ENCODE data around the gene FASN. TPM values are rescaled to one million over a fixed set of nuclear protein-coding genes. Genes with fewer than 3 reads are reported as not detected.

The FASN gene
- polyA plus RNA-seq, 1 donor from 2014 or later = 26.4 TPM

DNA sequence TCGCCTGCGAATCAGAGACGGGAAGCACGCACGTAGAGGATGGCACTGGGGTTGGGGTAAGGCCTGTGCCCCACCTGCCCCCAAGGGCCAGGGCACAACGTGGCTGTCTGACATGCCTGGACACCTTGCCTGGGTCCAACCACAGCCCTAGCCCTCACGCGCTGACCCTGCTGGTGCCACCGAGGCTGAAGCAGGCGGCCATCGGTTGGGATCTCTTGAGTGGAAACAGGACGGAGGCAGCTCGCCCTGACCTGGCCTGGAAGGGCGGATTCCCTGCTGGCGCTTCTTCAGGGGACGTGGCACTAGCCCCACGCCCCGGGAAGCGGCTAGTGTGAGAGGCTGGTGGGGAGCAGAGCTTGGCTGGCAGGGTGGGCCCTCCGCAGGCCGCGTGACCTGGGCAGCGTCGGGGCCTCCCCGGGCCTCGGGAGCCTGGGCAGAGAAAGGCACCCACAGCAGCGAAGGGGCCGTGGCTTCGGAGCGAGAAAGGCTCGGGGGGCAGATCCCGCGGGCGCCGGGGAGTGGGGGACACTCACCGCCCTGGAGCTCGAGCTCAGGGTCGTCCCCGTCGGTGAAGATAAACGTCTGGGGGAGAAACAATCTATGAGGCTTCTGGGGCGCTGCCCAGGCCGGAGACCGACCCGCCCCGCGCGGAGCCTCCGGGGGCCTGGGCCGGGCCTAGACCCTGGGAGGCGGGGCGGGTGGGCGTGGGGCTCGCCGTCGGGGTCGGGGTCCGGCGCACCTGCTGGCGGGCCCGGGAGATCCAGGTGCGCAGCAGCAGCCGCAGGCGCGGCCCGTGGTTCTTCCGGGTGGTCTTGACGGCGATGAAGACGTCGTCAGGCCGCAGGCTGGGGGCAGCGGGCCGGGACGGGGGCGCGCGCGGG, 47.0 kb downstream of the FASN start:
- Histone ChIP-seq H3K79me2 (replicated peaks; ENCODE audit: insufficient read depth, low read length) (peaks cover 10% of the 10 kb centered on the region), H4K20me1 (ENCODE audit: insufficient read depth) (no peaks in the 10 kb centered on the region), H3K9ac (ENCODE audit: low read length) (peak overlapping the region; percentile 75), H3K27ac (ENCODE audit: low read length) (no peak overlapping the region), H3K36me3 (ENCODE audit: insufficient read depth, low read length) (no peaks in the 10 kb centered on the region), H3K4me3 (ENCODE audit: low read length) (peak overlapping the region; percentile 84), H3K9me3 (ENCODE audit: low read length) (no peaks in the 10 kb centered on the region), H3K9me2 (ENCODE audit: insufficient read depth, low read length) (no peaks in the 10 kb centered on the region), H3F3A (ENCODE audit: insufficient read depth, low read length, poor library complexity, severe bottlenecking) (no peaks in the 10 kb centered on the region), H3K27me3 (ENCODE audit: insufficient read depth, low read depth, low read length) (no peaks in the 10 kb centered on the region), H3K4me2 (ENCODE audit: low read length) (peak overlapping the region; percentile 48), H2AFZ (ENCODE audit: low read depth, low read length) (no peak overlapping the region)
- TF ChIP-seq, protein P1, sequence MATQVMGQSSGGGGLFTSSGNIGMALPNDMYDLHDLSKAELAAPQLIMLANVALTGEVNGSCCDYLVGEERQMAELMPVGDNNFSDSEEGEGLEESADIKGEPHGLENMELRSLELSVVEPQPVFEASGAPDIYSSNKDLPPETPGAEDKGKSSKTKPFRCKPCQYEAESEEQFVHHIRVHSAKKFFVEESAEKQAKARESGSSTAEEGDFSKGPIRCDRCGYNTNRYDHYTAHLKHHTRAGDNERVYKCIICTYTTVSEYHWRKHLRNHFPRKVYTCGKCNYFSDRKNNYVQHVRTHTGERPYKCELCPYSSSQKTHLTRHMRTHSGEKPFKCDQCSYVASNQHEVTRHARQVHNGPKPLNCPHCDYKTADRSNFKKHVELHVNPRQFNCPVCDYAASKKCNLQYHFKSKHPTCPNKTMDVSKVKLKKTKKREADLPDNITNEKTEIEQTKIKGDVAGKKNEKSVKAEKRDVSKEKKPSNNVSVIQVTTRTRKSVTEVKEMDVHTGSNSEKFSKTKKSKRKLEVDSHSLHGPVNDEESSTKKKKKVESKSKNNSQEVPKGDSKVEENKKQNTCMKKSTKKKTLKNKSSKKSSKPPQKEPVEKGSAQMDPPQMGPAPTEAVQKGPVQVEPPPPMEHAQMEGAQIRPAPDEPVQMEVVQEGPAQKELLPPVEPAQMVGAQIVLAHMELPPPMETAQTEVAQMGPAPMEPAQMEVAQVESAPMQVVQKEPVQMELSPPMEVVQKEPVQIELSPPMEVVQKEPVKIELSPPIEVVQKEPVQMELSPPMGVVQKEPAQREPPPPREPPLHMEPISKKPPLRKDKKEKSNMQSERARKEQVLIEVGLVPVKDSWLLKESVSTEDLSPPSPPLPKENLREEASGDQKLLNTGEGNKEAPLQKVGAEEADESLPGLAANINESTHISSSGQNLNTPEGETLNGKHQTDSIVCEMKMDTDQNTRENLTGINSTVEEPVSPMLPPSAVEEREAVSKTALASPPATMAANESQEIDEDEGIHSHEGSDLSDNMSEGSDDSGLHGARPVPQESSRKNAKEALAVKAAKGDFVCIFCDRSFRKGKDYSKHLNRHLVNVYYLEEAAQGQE (IDR thresholded peaks at IDR 0.05; ENCODE audit: borderline replicate concordance) = no peak
- no peak for TF ChIP-seq RAD21 (conservative IDR thresholded peaks at IDR 0.05)
- no peak for TF ChIP-seq SMC3 (conservative IDR thresholded peaks at IDR 0.05; ENCODE audit: poor library complexity)
- no peak for TF ChIP-seq POLR2AphosphoS5 (IDR thresholded peaks at IDR 0.05)
- TF ChIP-seq MXI1 (conservative IDR thresholded peaks at IDR 0.05; ENCODE audit: poor library complexity, severe bottlenecking) = no peak
- TF ChIP-seq EZH2 (IDR thresholded peaks at IDR 0.05; ENCODE audit: borderline replicate concordance, insufficient read depth, low read length, poor library complexity, severe bottlenecking) = no peak
- TF ChIP-seq EP300 (conservative IDR thresholded peaks at IDR 0.05; ENCODE audit: poor library complexity, severe bottlenecking) = no peak
- no peak for TF ChIP-seq TAF1 (IDR thresholded peaks at IDR 0.05; ENCODE audit: low read depth)
- TF ChIP-seq, protein P2, sequence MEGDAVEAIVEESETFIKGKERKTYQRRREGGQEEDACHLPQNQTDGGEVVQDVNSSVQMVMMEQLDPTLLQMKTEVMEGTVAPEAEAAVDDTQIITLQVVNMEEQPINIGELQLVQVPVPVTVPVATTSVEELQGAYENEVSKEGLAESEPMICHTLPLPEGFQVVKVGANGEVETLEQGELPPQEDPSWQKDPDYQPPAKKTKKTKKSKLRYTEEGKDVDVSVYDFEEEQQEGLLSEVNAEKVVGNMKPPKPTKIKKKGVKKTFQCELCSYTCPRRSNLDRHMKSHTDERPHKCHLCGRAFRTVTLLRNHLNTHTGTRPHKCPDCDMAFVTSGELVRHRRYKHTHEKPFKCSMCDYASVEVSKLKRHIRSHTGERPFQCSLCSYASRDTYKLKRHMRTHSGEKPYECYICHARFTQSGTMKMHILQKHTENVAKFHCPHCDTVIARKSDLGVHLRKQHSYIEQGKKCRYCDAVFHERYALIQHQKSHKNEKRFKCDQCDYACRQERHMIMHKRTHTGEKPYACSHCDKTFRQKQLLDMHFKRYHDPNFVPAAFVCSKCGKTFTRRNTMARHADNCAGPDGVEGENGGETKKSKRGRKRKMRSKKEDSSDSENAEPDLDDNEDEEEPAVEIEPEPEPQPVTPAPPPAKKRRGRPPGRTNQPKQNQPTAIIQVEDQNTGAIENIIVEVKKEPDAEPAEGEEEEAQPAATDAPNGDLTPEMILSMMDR (IDR thresholded peaks at IDR 0.05; ENCODE audit: poor library complexity, severe bottlenecking) = no peak

DNA sequence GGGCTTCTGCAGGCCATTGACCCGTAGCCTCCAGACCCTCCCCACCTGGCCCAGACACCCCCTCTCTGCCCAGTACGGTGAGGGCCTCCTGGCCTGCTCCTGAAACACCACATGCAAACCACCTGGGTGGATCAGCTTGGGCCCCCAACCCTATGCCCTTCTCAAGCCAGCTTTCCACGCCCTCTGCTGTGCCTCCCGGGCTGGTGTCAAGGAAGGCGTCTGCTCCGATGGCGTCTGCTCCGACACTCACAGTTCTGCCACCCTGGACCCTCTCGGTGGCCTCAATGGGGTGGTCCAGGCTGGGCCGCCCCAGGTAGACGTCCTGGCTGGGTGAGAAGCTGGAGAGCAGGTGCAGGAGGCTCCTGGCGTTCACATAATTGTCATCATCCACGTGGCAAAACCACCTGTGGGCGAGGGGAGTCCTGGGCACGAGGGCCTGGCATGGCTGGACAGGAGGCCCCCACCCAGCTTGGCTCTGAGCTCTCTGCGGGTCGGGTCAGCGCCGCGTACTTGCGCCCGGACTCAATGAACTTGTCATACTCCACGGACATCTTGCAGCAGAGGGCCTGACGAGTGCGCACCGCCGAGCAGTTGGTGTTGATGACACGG, 47.8 kb downstream of the FASN start:
- Histone ChIP-seq H2AFZ (ENCODE audit: low read depth, low read length) (no peak overlapping the region), H3K9me2 (ENCODE audit: insufficient read depth, low read length) (no peaks in the 10 kb centered on the region), H3K27ac (ENCODE audit: low read length) (no peak overlapping the region), H3F3A (ENCODE audit: insufficient read depth, low read length, poor library complexity, severe bottlenecking) (no peaks in the 10 kb centered on the region), H4K20me1 (ENCODE audit: insufficient read depth) (no peaks in the 10 kb centered on the region), H3K79me2 (replicated peaks; ENCODE audit: insufficient read depth, low read length) (peaks cover 10% of the 10 kb centered on the region), H3K4me2 (ENCODE audit: low read length) (no peak overlapping the region), H3K4me3 (ENCODE audit: low read length) (peak overlapping the region; percentile 84), H3K9ac (ENCODE audit: low read length) (peak overlapping the region; percentile 75), H3K27me3 (ENCODE audit: insufficient read depth, low read depth, low read length) (no peaks in the 10 kb centered on the region), H3K36me3 (ENCODE audit: insufficient read depth, low read length) (no peaks in the 10 kb centered on the region), H3K9me3 (ENCODE audit: low read length) (no peaks in the 10 kb centered on the region)
- TF ChIP-seq TAF1 (IDR thresholded peaks at IDR 0.05; ENCODE audit: low read depth) (no peak), SMC3 (conservative IDR thresholded peaks at IDR 0.05; ENCODE audit: poor library complexity) (no peak), EP300 (conservative IDR thresholded peaks at IDR 0.05; ENCODE audit: poor library complexity, severe bottlenecking) (no peak), MXI1 (conservative IDR thresholded peaks at IDR 0.05; ENCODE audit: poor library complexity, severe bottlenecking) (no peak), RAD21 (conservative IDR thresholded peaks at IDR 0.05) (no peak), EZH2 (IDR thresholded peaks at IDR 0.05; ENCODE audit: borderline replicate concordance, insufficient read depth, low read length, poor library complexity, severe bottlenecking) (no peak), POLR2AphosphoS5 (IDR thresholded peaks at IDR 0.05) (no peak)
- TF ChIP-seq, protein P2 (IDR thresholded peaks at IDR 0.05; ENCODE audit: poor library complexity, severe bottlenecking) = no peak
- TF ChIP-seq, protein P1 (IDR thresholded peaks at IDR 0.05; ENCODE audit: borderline replicate concordance) = no peak
